HL-60 (cell line): Measurements from ENCODE around the gene ABCA8.

Source experiments
- CTCF ChIP-seq: IDR thresholded peaks from one replicate; pipeline ENCODE4 v1.5.1; 2011; ENCODE audit warnings: low read length, control low read depth, inconsistent platforms; ENCODE audit not compliant: insufficient read depth
- GABPA ChIP-seq: IDR thresholded peaks from 2 replicates; pipeline ENCODE4 v1.6.1; 2012; ENCODE audit warnings: low read depth
- POLR2AphosphoS5 ChIP-seq: IDR thresholded peaks from 2 replicates; pipeline ENCODE4 v1.6.1; 2012; ENCODE audit warnings: low read depth
- REST ChIP-seq: IDR thresholded peaks from 2 replicates; pipeline ENCODE4 v1.6.1; 2012; ENCODE audit warnings: low read depth; ENCODE audit not compliant: insufficient replicate concordance

- no peak for TF ChIP-seq POLR2AphosphoS5
- TF ChIP-seq CTCF: no peak
- no peak for TF ChIP-seq GABPA
- no peak for TF ChIP-seq REST
These were observed 8.8 kb upstream of the ABCA8 start for GRCh38 chr17:68963958-68964357.
